NCI-H345 (cell line): ENCODE results near the gene ZBTB39.
"Not testable (repeated sequence)": the region's sequence is repeated elsewhere in the genome, so short reads cannot be mapped to it uniquely, and the experiment has no call there.

Experiments used
- DNase-seq: peaks from one replicate; lab custom pipeline; 2025; lab: John Stamatoyannopoulos, UW

Gene ZBTB39, protein sequence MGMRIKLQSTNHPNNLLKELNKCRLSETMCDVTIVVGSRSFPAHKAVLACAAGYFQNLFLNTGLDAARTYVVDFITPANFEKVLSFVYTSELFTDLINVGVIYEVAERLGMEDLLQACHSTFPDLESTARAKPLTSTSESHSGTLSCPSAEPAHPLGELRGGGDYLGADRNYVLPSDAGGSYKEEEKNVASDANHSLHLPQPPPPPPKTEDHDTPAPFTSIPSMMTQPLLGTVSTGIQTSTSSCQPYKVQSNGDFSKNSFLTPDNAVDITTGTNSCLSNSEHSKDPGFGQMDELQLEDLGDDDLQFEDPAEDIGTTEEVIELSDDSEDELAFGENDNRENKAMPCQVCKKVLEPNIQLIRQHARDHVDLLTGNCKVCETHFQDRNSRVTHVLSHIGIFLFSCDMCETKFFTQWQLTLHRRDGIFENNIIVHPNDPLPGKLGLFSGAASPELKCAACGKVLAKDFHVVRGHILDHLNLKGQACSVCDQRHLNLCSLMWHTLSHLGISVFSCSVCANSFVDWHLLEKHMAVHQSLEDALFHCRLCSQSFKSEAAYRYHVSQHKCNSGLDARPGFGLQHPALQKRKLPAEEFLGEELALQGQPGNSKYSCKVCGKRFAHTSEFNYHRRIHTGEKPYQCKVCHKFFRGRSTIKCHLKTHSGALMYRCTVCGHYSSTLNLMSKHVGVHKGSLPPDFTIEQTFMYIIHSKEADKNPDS

DNA sequence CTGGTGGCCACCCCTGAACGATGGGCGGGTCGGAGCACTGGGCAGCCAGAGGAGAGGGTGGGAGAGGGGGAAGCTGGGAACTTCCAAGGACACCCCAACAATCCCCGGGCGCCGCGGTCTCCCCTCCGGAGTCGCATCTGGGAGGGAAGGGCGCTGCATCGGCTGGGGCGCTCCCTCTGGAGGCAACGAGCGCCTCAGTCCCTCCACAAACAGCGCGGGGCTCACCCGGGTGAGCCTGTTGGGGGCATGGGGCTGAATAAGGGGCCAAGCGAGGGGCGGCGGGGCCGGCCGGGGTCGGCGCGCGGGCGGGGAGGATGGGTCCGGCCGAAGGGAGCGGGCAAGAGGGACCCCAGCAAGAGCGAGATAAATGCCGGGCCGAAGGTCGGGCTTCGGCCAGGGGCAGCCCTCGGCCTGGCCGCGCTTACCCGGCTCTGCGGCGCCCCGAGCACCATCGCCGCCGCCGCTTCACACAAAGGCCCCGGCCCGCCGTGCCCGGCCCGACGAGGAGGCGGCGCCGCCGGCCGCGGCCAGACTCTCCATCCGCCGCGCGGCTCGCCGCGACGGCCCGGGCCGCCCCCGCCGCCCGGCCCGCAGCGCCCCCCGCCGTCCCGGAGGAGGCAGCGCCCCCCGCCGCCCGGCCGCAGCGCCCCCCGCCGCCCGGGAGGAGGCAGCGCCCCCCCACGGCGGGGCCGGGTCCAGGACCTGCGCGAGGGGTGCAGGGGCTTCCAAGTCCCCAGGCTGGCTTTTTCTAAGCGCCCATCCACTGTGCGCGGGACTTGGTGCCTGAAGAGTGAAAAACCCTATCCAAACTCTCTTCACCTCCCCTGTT, at the start of gene ZBTB39:
Gene ZBTB39, minus strand, starts transcription at position 567 of the 829 bp plus-strand sequence. CDS start 1,629 bp downstream, outside the sequence.
- peak; percentile 65 for DNase-seq

DNA sequence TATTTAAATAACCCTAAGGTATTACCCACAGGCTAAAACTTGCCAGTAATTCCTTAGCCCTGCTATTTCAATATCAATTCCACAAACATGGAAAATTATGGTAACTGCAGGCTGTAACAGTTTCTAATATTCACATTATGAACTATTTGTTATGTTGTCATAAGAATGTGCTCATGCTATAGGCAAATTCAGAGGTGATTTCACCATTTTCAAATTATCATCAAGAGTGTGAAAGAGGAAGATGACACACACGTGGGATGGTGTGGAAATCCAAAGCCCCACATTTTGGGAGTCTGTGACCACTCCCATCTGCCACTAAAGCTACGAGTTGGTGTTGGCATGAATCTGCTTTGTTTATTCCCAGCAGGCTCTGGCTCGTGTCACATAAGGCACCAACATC, 49.5 kb upstream of the ZBTB39 start:
- DNase-seq = no peak

DNA sequence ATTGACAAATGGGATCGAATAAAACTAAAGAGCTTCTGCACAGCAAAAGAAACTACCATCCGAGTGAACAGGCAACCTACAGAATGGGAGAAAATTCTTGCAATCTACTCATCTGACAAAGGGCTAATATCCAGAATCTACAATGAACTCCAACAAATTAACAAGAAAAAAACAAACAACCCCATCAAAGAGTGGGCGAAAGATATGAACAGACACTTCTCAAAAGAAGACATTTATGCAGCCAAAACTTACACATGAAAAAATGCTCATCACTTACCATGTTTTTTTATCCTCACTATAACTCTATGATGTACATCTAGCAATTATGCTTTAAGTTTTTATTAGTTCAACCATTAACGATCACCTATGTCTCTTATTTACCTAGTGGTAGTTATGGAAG, 47.6 kb upstream of the ZBTB39 start:
- DNase-seq = not testable (repeated sequence)

DNA sequence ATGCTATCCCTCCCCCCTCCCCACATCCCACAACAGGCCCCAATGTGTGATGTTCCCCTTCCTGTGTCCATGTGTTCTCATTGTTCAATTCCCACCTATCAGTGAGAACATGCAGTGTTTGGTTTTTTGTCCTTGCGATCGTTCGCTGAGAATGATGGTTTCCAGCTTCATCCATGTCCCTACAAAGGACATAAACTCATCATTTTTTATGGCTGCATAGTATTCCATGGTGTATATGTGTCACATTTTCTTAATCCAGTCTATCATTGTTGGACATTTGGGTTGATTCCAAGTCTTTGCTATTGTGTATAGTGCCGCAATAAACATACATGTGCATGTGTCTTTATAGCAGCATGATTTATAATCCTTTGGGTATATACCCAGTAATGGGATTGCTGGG, 46.8 kb upstream of the ZBTB39 start:
- DNase-seq = not testable (repeated sequence)

DNA sequence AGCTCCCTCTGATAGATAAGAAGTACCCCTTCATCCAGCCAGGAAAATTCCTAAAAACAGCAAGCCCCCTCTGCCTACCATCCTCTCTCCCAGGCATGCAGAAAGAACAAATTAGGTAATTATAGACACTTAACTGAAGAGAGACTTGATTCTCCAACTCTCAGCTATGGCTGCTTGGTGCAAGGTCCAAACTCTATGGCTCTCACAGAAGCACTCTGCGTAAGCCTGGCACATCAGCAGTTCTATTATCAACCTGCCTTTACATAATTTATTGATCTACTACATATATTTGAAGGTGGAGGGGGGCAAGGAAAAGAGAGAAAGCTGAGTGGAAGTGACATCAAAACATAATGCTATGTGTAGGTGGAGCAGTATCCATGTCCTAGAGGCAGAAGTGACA, 44.7 kb upstream of the ZBTB39 start:
- DNase-seq = no peak

DNA sequence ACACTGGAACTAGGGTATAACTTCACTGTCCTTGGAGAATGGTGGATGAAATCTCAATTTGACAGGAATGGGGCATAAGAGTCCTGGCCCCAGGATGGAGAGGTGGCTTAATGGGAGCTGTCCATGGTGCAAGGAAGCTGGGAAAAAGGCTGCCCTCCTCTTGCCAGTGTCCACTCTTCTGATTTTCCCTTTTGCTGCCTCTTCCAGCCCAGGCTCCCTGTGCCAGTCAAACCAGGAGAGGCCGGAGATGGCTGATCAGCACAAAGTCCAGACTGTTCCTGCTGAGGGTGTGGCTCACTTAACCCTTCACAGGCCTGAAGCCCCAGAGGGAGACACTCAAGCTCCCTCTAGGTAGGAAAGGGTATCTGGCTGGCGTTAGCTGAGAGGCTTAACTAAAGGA, 43.5 kb upstream of the ZBTB39 start, which contains the start of gene MYO1A:
Gene MYO1A, minus strand, starts transcription at position 240 of the 400 bp plus-strand sequence. CDS start 1,806 bp downstream, outside the sequence.
- no peak for DNase-seq

DNA sequence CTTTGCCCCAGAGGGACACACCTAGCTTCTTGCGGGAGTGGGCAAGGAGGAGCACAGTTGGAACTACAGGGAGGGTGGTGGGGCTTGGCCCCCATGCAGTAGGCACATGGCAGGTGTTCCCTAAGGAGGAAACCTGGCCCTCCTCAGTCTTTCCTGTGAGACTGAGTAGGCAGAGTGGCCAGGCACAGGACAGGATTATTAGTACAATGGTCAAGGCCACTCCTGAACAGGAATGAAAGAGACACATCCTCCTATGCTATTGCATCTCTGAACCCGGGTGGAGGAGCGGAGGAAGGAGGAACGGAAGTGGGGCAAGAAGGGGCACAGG, 42.7 kb upstream of the ZBTB39 start:
- DNase-seq = no peak

DNA sequence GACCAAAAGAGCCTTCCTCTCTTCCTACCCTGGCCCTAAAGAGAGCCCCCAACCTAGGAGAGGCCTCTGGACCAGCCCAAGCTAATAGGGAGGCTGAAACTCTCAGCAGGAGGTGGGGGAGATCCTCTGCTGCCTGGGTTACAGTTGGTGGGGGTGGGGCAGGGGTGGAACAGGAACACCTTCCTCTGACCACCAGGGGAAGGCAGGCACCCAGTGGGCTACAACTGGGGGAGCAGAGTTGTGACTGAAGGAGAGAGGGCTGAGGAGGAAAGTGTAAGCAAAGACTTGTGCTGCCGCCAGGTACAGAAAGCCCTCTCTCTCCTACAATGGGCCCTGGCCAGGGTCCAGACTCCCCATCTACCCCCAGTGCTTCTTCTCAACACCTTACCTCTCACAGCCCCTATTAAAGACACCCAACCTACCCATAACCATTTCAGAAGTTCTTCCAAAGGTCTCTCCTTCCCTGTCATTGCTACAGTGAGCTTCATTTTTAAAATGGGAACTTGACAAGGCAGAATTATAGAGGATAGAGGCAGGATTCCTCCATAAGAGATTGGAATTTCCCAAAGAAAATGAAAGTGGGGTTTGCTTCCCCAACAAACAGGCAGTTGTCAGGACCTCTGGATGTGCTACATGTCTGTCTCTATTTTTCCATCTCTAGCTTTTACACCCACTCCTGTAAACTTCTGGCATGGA, 42.2 kb upstream of the ZBTB39 start:
- no peak for DNase-seq

DNA sequence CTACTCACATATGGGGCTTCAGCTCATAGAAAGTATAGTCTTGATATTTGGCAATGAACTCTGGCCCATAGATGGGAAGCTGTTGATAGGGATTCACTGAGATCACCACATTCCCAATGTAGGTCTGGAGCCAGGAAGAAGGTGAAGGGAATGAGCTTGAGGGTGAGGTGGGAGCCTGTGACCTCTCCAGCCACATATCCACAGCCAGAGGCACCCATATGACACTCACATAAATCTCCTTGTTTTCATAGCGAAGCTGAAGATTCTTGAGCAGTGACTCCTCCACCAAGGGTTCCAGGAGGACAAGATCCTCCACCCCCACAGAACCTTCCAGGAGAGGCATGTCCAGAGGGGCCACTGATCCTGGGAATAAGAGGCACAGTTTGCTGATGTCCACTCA, 41.6 kb upstream of the ZBTB39 start:
- DNase-seq = no peak

DNA sequence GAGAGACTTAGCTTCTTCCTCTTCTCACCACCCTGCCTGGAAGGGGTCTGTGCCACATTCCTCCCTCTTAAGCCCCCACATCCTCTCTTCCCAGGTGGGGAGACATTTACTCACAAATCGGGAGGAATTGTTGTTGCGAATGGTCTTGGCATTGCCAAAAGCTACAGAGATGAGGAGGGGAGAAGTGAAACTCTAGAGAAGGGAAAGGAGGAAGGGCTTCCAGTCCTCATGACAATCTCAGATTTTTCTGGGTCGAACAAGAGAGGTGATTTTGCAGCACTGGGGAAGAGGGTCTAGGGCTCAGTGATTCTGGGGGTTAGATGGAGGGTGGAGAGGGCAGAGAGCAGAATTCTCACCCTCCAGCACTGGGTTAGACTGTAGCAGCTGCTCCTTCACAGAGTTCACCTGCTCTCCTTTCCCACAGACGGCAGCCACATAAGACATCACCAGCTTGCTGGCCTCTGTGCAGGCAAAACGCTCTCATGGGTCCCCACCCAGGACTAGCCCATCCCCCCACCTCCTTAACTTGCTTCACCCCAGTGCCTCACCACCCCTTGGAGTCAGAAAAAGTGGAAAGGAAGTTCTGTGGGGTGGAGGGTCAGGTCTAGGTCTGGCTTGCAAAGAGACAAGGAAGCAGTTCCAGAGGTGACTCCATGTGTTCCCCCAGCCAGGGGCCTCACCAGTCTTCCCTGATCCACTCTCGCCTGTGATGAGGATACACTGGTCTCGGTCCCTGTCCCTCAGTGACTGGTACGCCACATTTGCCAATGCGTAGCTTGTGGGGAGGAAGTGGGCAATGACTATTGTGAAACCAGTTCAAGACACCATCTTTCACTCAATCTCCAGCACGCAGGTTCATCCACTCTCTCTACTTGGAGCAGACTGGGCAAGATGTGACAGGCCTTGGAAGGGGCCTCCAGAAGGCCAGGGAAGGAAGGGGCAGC, 40.9 kb upstream of the ZBTB39 start:
- DNase-seq = no peak

DNA sequence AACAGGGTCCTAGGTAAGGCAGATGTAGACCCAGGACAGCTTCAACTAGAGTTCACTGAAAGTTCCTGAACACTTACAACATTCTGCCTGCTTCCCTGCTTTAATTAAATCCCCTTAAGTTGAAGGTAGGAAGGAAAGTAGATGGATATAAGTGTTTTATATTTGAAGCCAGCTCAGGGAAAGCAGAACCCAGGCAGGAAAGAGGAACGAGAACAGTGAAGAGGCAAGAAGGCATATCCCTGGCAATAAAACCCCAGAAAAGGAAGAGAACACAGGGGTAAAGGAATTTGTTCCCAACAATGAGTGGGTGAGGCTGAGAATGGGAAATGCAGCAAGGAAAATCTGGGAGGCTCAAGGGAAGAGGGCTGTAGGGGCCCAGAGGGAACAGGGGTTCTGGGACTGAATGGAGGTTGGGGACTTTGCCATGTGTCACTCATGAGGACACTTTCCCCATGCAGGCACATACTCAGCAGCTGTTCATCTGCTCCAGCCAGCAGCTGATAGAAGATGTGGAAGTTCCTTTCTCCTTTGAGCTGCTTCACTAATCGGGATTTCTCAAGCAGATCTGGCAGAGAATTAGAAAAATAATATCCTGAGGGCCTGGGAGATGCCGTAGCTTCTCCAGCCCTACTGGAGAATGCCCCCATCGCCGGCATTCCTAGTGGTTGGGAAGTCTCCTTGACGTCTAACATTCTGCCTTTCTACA, 39.9 kb upstream of the ZBTB39 start:
- no peak for DNase-seq

DNA sequence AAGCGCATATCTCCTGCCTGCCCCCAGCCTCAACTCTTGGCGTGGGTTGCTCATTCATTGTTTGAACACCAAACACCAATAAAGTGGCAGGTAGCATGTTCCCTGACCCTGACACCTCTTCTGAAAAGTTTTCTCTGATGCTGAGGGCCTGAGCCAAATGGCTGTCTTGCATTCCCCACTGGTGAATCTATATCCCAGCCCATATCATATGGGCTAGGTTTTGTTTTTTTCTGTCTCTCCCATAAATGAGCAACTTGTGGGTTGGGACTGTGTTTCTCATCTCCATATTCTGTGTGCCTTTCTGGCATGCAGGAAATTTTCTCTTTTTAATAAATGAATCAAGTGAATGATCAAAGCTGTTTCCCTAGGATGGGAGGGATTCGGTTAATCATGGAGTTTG, 38.5 kb upstream of the ZBTB39 start:
- DNase-seq = no peak

DNA sequence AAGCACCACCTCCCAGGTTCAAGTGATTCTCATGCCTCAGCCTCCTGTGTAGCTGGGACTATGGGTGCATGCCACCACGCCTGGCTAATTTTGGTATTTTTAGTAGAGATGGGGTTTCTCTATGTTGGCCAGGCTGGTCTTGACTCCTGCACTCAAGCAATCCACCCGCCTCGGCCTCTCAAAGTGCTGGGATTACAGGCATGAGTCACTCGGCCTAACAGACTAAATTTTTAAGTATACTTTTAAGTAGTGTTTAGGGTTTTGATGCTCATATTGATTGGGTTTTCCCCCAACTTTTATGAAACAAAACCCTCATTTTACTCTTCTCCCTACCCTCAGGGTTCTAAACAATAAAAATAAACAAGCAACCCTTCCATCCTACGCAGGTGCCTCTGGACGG, 38.1 kb upstream of the ZBTB39 start:
- no peak for DNase-seq

DNA sequence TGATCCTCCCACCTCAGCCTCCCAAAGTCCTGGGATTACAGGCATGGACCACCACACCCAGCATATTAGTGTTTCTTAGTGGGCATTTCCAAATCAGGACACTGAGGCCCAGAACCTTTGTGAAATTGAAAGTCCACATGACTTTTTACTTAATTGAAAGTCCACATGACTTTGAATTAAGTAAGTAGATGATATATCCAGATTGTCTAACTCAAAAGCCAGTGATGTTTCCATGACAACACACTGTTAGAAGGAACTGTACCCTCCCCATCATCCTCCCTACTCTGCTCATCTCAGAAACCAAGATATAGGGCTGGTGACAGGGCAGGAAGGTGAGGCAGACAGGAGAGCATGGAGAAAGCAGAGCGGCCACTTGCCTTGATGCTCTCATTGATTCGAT, 36.3 kb upstream of the ZBTB39 start:
- no peak for DNase-seq

DNA sequence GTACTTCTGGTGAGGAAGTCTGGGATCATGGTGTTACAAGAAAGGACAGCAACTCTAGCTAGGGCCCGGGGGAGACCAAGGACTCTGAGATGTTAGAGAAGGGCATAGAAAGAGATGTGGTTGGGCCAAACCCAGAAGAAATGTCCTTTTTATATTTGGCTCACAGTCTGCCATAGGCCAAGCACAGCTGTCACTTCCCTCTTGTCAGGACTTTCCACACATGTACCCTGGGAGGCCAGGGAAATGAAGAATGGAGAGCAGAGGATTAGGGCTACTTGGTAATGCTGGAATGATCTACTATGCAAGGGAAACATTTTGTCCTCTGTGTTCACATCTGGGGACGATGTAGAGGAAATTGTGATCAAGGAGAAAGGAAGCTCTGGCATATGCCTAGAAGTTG, 34.4 kb upstream of the ZBTB39 start:
- no peak for DNase-seq

DNA sequence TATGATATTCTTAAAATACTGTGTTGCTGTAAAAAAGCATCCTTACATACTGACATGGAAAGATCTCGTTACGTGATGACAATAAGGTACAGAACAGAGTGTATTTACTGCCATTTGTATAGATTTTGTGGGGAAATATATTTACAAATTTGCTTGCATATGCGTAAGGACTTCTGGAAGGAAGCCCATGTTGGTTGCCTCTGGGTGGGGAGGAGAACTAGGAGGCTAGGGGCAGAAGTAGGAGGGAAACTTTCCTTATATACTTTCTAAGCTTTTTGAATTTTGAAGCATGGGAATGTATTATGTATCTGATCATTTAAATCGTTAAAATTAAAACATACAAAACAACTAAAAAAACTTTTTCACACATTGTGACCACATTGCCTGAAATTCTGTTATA, 33.9 kb upstream of the ZBTB39 start:
- no peak for DNase-seq

DNA sequence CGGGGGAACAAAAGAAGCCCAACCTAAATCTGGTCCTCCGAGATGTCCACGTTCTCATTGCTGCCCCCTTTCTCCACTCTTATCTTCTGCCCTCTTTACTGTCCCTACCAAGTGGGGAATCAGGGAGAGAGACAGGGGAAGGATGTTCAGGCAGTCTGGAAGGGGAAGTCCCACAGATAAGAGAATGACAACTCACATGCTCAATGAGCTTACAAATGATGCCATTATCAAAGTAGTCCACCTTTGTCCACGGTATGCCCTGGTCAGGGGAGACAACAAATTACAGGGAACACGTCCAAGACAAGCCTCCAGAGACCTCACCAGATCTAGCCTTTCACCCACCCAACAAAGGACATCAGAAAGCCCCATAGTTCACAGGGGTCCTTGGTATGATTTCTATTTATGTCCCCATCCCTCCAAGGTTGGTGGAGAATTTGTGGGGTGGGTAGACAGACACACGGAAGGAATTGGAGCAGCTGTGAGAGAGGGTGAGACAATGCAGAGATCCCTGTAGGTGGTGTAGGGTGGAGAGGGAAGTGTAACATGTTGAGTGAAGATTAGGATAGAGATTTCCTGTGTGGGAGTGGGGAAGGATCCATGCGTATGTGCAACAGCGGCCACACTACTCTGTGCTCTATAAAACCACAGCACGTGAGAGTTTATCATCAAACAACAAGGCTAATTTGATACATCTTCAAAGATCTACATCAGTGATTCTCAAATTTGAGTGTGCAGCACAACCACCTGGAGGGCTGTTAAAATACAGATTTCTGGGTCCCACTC, 32.9 kb upstream of the ZBTB39 start:
- DNase-seq = no peak

DNA sequence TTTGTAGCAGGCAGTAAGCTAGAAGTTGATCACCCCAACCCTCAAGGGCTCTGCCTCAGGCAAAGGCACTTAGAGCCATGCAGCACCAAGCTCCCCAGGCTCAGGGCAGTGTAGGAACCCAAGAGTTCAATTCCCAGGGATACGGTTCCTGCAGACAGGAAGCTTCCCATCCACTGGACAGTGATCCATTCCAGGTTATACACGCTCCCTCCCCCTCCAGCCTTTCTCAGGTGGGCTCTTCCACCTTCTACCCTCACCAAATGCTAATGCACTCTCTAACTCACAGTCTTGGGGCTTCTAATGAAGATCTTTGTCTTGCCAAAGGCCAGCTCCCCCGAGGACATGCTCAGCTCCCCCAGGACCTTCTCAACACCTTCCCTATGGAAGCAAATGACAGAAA, 30.9 kb upstream of the ZBTB39 start:
- no peak for DNase-seq

DNA sequence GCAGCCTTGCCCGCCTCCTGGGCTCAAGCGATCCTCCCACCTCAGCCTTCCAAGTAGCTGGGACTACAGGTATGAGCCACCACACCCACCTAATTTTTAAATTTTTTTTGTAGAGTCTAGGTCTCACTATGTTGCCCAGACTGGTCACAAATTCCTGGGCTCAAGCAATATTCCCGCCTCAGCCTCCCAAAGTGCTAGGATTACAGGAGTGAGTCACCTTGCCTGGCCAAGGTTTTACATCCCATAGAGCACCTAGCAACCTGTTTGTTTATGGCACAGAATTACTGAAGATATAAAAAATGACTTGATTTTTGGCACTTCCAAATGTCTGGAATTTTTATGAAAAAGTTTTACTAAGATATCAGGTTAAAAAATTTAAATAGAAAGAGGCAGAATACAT, 27.1 kb upstream of the ZBTB39 start:
- no peak for DNase-seq
